Pancreas (tissue), 10 donors: ENCODE results near the gene MBD4. TPM values are rescaled to one million over a fixed set of nuclear protein-coding genes. Genes with fewer than 3 reads are reported as not detected.

Source experiments
- ATAC-seq, 4 donors: fragments of 200-7000 bp; cut with Tn5 transposase; one replicate each; pipeline versions ENCODE4 v1.8.0 to v1.9.1; 2020; ENCODE audit warnings: mild to moderate bottlenecking in 4 of 4, moderate library complexity in 4 of 4
- DNase-seq, 6 donors: peaks; one replicate each; pipeline ENCODE4 v3.0.0-alpha.2; 2020
- FAIRE-seq: peaks from 2 replicates; lab custom pipeline; 2012; peaks lifted over from hg19 to GRCh38; lab: Jason Lieb, UNC
- H3K27ac ChIP-seq, 4 donors: fragments of 200-600 bp; sonication (generic); 1 replicate in 3 of 4; 2 replicates in 1 of 4; pipeline versions ENCODE4 v1.5.0 to v1.8.0; 2020
- H3K27me3 ChIP-seq, 4 donors: fragments of 200-600 bp; one replicate each; pipeline ENCODE4 v1.8.0; 2021
- H3K36me3 ChIP-seq, 3 donors: fragments of 200-600 bp; sonication (generic) in 1 of 3; one replicate each; pipeline versions ENCODE4 v1.5.0 to v1.8.0; 2020 to 2021
- H3K4me1 ChIP-seq, 3 donors: fragments of 200-600 bp; one replicate each; pipeline ENCODE4 v1.8.0; 2021
- H3K4me3 ChIP-seq, 4 donors: fragments of 200-600 bp; sonication (generic) in 2 of 4; one replicate each; pipeline versions ENCODE4 v1.5.0 to v1.8.0; 2020 to 2021
- H3K9me3 ChIP-seq, 4 donors: fragments of 200-600 bp; one replicate each; pipeline ENCODE4 v1.8.0; 2021
- WGBS, 2 donors: extraction: QIAGEN DNeasy Blood & Tissue Kit; methylation state at CpG; one replicate each; pipeline ENCODE4 v1.1.7; 2013; 5-methylcytosine and 5-hydroxymethylcytosine counted together
- intact Hi-C, 3 donors: fragments of 100-400 bp; cut with DNase I; formaldehyde crosslinking; loops; one replicate each; pipeline versions ENCODE4 v1.11.1 to v1.14.2; 2022
- polyA plus RNA-seq, 2 donors: library from polyadenylated mRNA; stranded (reverse); fragments of 200-250 nt; gene quantifications; one replicate each; pipeline ENCODE4 v1.2.3, GENCODE V29; 2013
- total RNA-seq, 6 donors: library from RNA; stranded (reverse); fragmentation: NEBNext Ultra II Directional in 4 of 6; extraction: Animal tissue kit (Norgen Biotek cat#: 25700) in 4 of 6; gene quantifications; one replicate each; pipeline versions ENCODE4 v1.2.1 to v1.2.4, GENCODE V29; 2021 to 2023
- TF ChIP-seq, protein P1 (sequence below), 4 donors: fragments of 200-600 bp; sonication (generic) in 3 of 4; IDR thresholded peaks; one replicate each; pipeline versions ENCODE4 v1.5.0 to v1.8.0; 2021; ENCODE audit warnings: antibody characterized with exemption in 4 of 4
- donor health status: healthy with polysubstance abuse.
- donor health status: DM: no; HTN: no; CAD: no; lungs with moderate emphysema.
- donor health status: DM: no; HTN: no; CAD: no.
- donor health status: control.
- donor health status: control.
- donor health status: Bipolar disorder and iron deficiency.
- donor health status: DM: yes; HTN: yes; CAD: no.
- donor health status: DM: no; HTN: no; CAD: no.
- donor health status: DM: no; HTN: no; CAD: no.
- donor health status: DM: yes; HTN: yes; CAD: no.

Gene MBD4
- total and polyA plus RNA-seq, 8 donors, result 8.4 to 19.7 (median 15.0) TPM

DNA sequence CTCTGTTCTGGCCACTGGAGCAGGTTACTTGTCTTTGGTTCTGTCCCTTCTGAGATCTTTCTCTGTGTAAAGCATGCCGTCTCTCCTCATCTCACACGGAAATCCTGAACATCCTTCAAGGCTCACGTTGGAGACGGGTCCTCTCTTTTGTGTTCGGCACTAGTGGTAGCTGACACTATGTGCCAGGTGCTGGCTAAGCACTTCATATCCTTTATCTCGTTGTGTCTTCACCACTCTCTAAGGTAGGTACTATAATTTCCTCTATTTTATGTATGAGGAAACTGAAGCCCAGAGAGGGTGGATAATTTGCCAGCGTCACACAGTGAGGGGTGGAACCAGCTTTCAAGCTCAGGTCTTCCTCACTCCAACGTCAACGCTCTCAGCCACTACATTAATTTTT, 1.5 kb upstream of the MBD4 start:
- intact Hi-C loops, result no loop called here
- no peaks in the 10 kb centered on the region for H3K27me3 ChIP-seq
- H3K27ac ChIP-seq, result peak overlapping the region in 2 of 4 donors; percentile 92 to 93
- WGBS, 2 donors, result 23 to 29% methylated on average over 9 of the region's 9 CpGs
- peak overlapping the region in 2 of 4 donors; percentile 65 to 90 for H3K4me3 ChIP-seq
- DNase-seq, result no peak
- ATAC-seq, result no peak
- no peaks in the 10 kb centered on the region for H3K9me3 ChIP-seq
- H3K36me3 ChIP-seq, result peaks cover 0 to 5% (median 0%) of the 10 kb centered on the region in 3 donors
- H3K4me1 ChIP-seq, result peaks cover 32 to 61% (median 52%) of the 10 kb centered on the region in 3 donors
- no peak for FAIRE-seq
- TF ChIP-seq, protein P1, sequence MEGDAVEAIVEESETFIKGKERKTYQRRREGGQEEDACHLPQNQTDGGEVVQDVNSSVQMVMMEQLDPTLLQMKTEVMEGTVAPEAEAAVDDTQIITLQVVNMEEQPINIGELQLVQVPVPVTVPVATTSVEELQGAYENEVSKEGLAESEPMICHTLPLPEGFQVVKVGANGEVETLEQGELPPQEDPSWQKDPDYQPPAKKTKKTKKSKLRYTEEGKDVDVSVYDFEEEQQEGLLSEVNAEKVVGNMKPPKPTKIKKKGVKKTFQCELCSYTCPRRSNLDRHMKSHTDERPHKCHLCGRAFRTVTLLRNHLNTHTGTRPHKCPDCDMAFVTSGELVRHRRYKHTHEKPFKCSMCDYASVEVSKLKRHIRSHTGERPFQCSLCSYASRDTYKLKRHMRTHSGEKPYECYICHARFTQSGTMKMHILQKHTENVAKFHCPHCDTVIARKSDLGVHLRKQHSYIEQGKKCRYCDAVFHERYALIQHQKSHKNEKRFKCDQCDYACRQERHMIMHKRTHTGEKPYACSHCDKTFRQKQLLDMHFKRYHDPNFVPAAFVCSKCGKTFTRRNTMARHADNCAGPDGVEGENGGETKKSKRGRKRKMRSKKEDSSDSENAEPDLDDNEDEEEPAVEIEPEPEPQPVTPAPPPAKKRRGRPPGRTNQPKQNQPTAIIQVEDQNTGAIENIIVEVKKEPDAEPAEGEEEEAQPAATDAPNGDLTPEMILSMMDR (IDR thresholded peaks at IDR 0.05), result no peak

DNA sequence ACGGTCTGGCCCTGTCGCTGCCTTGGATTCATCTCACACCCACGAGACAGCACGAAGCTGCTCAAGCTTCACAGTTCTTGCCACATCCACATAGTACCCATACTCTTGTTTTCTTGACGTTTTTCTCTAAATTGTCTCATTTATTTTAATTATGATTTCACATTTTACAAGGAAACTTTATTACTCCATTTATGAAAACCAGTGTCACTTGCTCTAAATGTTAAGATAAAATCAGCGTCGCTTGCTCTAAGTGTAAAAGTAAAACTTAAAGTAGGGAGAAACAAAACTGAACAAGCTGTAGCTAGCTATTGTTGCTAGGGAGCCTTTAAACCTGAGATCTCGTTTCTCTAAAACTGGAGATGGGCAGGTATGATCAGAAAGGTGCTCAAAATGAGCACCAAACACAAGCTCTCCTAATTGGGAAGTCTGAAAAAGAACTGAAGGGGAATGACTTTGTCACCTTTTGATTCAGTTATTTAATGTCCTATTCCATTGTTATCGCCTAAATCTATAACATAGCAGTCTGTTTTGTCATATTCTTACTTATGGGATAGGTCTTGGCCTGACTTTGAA, 956 bp upstream of the MBD4 start:
- Histone ChIP-seq H3K4me1 (peaks cover 34 to 62% (median 52%) of the 10 kb centered on the region in 3 donors), H3K9me3 (no peaks in the 10 kb centered on the region), H3K36me3 (peaks cover 0 to 5% (median 0%) of the 10 kb centered on the region in 3 donors), H3K27ac (peak overlapping the region; percentile 67 to 93 (median 86)), H3K27me3 (no peaks in the 10 kb centered on the region), H3K4me3 (peak overlapping the region; percentile 65 to 90 (median 80))
- DNase-seq (no peak), FAIRE-seq (no peak), ATAC-seq (no peak)
- intact Hi-C loops, result no loop called here
- TF ChIP-seq, protein P1 (IDR thresholded peaks at IDR 0.05), result no peak
- WGBS, 2 donors, result 2 to 3% methylated on average over 9 of the region's 9 CpGs

DNA sequence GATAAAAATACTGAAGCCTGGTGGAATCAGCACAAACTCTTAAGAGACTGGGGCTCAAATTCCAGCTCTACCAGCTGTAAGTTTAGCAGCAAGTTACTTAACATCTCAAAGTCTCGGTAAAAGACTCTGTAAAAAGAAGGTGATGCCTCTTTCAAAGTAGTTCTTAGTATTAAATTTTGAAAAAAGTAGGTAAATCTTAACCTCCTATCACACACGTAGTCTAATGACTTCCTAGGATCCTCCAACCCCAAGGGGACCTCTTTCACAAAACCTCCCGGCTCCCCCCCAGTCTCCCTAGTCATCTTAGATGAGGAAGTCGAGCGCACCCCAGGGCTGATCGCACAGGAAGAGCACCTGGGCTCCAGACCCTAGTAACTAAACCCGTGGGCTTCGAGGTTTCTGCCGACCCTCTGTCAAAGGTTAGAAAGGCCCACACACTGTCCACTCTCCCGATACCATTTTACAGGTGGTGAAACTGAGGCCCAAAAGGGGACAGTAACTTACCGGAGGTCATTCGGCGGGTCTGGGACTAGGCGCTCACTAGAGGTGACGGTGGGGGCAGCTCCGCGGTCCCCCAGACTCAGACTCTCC, 427 bp downstream of the MBD4 start:
- FAIRE-seq (no peak), ATAC-seq (peak in 3 of 4 donors; percentile 2 to 13 (median 7)), DNase-seq (peak in 3 of 6 donors; percentile 48 to 65 (median 64))
- 0% methylated on average over 17 of the region's 17 CpGs for WGBS, 2 donors
- peaks cover 0 to 5% (median 0%) of the 10 kb centered on the region in 3 donors for H3K36me3 ChIP-seq
- no peaks in the 10 kb centered on the region for H3K27me3 ChIP-seq
- H3K4me1 ChIP-seq, result peaks cover 34 to 61% (median 47%) of the 10 kb centered on the region in 3 donors
- intact Hi-C loops, result no loop called here
- peak overlapping the region; percentile 42 to 93 (median 86) for H3K27ac ChIP-seq
- TF ChIP-seq, protein P1 (IDR thresholded peaks at IDR 0.05), result no peak
- H3K9me3 ChIP-seq, result no peaks in the 10 kb centered on the region
- peak overlapping the region; percentile 65 to 90 (median 80) for H3K4me3 ChIP-seq

DNA sequence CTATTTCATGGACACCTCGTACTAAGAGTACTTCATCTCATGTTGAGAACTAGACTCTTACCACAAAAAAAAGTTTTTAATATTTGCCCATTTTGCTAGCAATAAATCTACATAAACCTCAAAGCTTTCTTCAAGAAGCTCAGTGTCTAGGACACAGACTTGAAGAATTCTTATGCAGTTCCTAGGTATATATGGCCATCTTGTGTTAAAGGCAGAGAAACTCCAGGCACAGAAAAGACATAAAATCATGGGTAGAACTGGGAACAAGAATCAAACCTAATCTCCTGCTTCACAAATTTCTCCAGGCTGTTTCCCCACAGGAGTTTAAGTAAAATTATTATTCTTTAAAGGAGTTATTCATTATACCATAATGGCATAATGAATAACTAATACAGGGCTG, 4.4 kb downstream of the MBD4 start:
- H3K4me3 ChIP-seq, result no peak overlapping the region
- no peaks in the 10 kb centered on the region for H3K27me3 ChIP-seq
- intact Hi-C loops, result no loop called here
- DNase-seq (no peak), FAIRE-seq (no peak), ATAC-seq (no peak)
- H3K36me3 ChIP-seq, result peaks cover 0 to 31% (median 14%) of the 10 kb centered on the region in 3 donors
- H3K27ac ChIP-seq, result no peak overlapping the region
- TF ChIP-seq, protein P1 (IDR thresholded peaks at IDR 0.05), result no peak
- H3K4me1 ChIP-seq, result peaks cover 4 to 42% (median 22%) of the 10 kb centered on the region in 3 donors
- no peaks in the 10 kb centered on the region for H3K9me3 ChIP-seq
- WGBS, 2 donors, result 77 to 81% methylated on average over 1 of the region's 1 CpG

DNA sequence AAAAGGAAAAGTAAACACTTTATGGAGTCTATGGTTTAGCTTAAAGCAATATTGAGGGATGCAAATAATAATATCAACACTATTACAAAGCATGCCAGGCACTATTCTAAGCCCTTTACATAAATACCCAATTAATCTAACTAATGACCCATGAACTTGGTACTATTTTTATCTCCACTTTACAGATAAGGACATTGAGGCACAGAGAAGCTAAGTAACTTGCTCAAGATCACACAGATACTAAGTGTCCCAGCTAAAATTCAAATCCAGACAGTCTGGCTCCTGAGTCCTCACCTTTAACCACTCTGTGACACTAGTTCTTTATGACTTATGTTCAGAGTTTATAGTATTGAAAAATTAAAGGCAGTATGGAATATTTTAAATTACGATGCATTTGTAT, 5.6 kb downstream of the MBD4 start:
- Histone ChIP-seq H3K4me3 (no peak overlapping the region), H3K9me3 (no peaks in the 10 kb centered on the region), H3K36me3 (peaks cover 0 to 31% (median 14%) of the 10 kb centered on the region in 3 donors), H3K27ac (no peak overlapping the region), H3K4me1 (peaks cover 7 to 44% (median 22%) of the 10 kb centered on the region in 3 donors), H3K27me3 (no peaks in the 10 kb centered on the region)
- no peak for ATAC-seq
- no peak for DNase-seq
- WGBS, 2 donors, result 91 to 95% methylated on average over 1 of the region's 1 CpG
- TF ChIP-seq, protein P1 (IDR thresholded peaks at IDR 0.05), result no peak
- intact Hi-C loops, result no loop called here
- FAIRE-seq, result no peak
